Measurements from ENCODE around the gene KHK. TPM values are rescaled to one million over a fixed set of nuclear protein-coding genes. Genes with fewer than 3 reads are reported as not detected.
A peak's percentile ranks its signal among the peaks of the same experiment; 100 is the strongest.

The KHK gene
- total and polyA plus RNA-seq, 7 donors: 1.6 to 12.7 (median 3.9) TPM

DNA sequence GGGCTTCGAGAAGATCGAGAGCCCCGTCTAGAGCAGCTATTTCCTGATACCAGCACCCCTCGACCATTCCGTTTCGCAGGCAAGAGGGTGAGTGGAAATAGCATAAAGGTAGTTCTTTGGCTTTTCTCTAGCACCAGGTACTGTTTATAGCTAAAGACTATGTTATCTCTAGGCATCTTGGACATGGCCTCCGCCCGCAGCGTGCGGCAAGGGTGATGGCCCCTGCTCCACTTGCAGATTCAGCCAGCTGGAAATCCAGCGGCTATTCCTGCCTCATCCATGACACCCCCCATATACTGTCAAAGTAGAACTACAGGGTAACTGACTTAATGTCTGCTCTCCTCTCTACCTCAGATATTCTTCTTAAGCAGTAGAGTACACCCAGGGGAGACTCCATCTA, 31.9 kb upstream of the KHK start:
- peak; percentile 33 for DNase-seq
- intact Hi-C loops (cut with DNase I): no loop called here
- TF ChIP-seq CTCF (IDR thresholded peaks at IDR 0.05): no peak
- TF ChIP-seq POLR2A (IDR thresholded peaks at IDR 0.05): no peak
- TF ChIP-seq EP300 (IDR thresholded peaks at IDR 0.05): no peak
- TF ChIP-seq POLR2AphosphoS5 (IDR thresholded peaks at IDR 0.05): no peak
- Histone ChIP-seq H3K36me3 (peaks cover 12 to 64% (median 23%) of the 10 kb centered on the region in 4 donors), H3K9me3 (no peaks in the 10 kb centered on the region), H3K4me3 (no peak overlapping the region), H3K4me1 (peaks cover 0 to 21% (median 11%) of the 10 kb centered on the region in 4 donors), H3K27ac (no peak overlapping the region), H3K27me3 (no peaks in the 10 kb centered on the region)
- WGBS, 2 donors: 95 to 97% methylated on average over 11 of the region's 11 CpGs

GRCh38 chr2:27057184-27057583, 29.4 kb upstream of the KHK start:
- Histone ChIP-seq H3K27me3 (no peaks in the 10 kb centered on the region), H3K36me3 (peaks cover 12 to 76% (median 23%) of the 10 kb centered on the region in 4 donors), H3K27ac (no peak overlapping the region), H3K4me1 (peaks cover 0 to 9% (median 5%) of the 10 kb centered on the region in 4 donors), H3K9me3 (no peaks in the 10 kb centered on the region), H3K4me3 (no peak overlapping the region)
- no peak for TF ChIP-seq POLR2A (IDR thresholded peaks at IDR 0.05)
- TF ChIP-seq CTCF (IDR thresholded peaks at IDR 0.05): no peak
- no peak for TF ChIP-seq EP300 (IDR thresholded peaks at IDR 0.05)
- TF ChIP-seq POLR2AphosphoS5 (IDR thresholded peaks at IDR 0.05): no peak
- DNase-seq: peak; percentile 54
- 92 to 93% methylated on average over 6 of the region's 6 CpGs for WGBS, 2 donors
- intact Hi-C loops (cut with DNase I): no loop called here

- no peak for TF ChIP-seq POLR2AphosphoS5 (IDR thresholded peaks at IDR 0.05)
- no peak for TF ChIP-seq CTCF (IDR thresholded peaks at IDR 0.05)
- no peak for TF ChIP-seq EP300 (IDR thresholded peaks at IDR 0.05)
- TF ChIP-seq POLR2A (IDR thresholded peaks at IDR 0.05): no peak
- 82 to 89% methylated on average over 10 of the region's 10 CpGs for WGBS, 2 donors
- intact Hi-C loops (cut with DNase I): no loop called here
- Histone ChIP-seq H3K4me3 (no peak overlapping the region), H3K9me3 (no peaks in the 10 kb centered on the region), H3K4me1 (peaks cover 0 to 2% (median 0%) of the 10 kb centered on the region in 4 donors), H3K36me3 (peaks cover 12 to 83% (median 23%) of the 10 kb centered on the region in 4 donors), H3K27ac (no peak overlapping the region), H3K27me3 (no peaks in the 10 kb centered on the region)
- peak; percentile 40 for DNase-seq
These were observed 28.4 kb upstream of the KHK start for GRCh38 chr2:27058210-27058609.

DNA sequence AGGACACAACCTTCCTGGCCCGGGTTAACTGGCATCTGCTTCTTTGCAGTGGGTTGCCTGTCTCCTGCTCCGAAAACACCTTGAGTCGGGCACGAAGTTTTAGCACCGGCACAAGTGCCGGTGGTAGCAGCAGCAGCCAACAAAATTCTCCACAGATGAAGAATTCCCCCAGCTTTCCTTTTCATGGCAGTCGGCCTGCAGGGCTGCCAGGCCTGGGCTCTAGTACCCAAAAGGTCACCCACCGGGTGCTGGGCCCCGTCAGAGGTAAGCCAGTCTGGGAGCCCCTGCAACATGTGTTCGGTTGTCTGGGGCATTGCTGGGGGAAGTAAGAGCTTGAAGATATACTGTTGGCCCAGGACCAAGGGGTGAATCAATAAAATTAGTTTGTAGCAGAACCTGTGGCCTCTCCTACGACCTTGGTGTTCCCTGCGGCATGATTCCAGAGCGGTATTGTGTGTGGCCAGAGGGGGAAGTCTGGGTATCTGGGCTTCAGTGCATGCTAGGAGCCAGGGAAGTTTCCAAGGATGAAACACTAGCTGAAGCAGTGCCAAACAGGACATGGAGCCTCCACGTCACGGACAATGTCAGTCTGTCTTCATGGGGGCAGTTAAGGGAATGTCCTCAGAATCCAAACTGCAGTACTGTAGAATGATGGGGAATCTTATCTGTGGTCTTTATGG, 27.3 kb upstream of the KHK start:
- Histone ChIP-seq H3K27me3 (no peaks in the 10 kb centered on the region), H3K4me3 (no peak overlapping the region), H3K4me1 (peaks cover 0 to 9% (median 2%) of the 10 kb centered on the region in 4 donors), H3K9me3 (no peaks in the 10 kb centered on the region), H3K27ac (no peak overlapping the region), H3K36me3 (peaks cover 12 to 72% (median 23%) of the 10 kb centered on the region in 4 donors)
- intact Hi-C loops (cut with DNase I): no loop called here
- WGBS, 2 donors: 88% methylated on average over 15 of the region's 15 CpGs
- no peak for TF ChIP-seq POLR2A (IDR thresholded peaks at IDR 0.05)
- no peak for TF ChIP-seq CTCF (IDR thresholded peaks at IDR 0.05)
- TF ChIP-seq POLR2AphosphoS5 (IDR thresholded peaks at IDR 0.05): no peak
- TF ChIP-seq EP300 (IDR thresholded peaks at IDR 0.05): no peak
- DNase-seq: peak; percentile 52
